Measurements from ENCODE around the gene RNASEH2A.

DNA sequence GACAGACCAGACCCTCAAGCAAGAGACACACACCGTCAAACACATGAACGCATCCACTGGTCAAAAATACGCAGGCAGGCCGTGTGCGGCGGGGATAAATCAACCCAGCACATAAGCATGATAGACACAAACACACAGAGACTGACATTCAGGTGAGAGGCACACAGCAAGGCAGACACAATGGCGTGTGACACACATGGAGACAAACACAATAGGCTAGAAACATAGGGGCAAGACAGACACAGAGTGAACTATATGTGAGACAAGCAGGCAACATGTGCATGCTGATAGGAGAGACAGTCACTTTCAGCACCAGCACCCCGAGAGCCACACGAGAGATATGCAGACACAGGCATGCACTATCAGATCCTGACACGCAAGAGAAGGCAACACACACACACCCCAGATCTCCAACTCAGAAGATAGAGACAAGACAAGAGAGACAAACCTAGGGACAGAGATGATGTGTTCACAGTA is 22.0 kb upstream of the RNASEH2A start:
- TF ChIP-seq, protein P1, sequence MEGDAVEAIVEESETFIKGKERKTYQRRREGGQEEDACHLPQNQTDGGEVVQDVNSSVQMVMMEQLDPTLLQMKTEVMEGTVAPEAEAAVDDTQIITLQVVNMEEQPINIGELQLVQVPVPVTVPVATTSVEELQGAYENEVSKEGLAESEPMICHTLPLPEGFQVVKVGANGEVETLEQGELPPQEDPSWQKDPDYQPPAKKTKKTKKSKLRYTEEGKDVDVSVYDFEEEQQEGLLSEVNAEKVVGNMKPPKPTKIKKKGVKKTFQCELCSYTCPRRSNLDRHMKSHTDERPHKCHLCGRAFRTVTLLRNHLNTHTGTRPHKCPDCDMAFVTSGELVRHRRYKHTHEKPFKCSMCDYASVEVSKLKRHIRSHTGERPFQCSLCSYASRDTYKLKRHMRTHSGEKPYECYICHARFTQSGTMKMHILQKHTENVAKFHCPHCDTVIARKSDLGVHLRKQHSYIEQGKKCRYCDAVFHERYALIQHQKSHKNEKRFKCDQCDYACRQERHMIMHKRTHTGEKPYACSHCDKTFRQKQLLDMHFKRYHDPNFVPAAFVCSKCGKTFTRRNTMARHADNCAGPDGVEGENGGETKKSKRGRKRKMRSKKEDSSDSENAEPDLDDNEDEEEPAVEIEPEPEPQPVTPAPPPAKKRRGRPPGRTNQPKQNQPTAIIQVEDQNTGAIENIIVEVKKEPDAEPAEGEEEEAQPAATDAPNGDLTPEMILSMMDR (conservative IDR thresholded peaks at IDR 0.05 in 1 of 2, IDR thresholded peaks at IDR 0.05 in 1 of 2; ENCODE audit: extremely low read depth in 1 of 2, insufficient read depth in 1 of 2, low read depth in 1 of 2, low read length in 2 of 2) = no peak
- TF ChIP-seq EZH2 (IDR thresholded peaks at IDR 0.05; ENCODE audit: borderline replicate concordance, low read length) = no peak
